ENCODE data around the gene TLE4.

Gene TLE4

GRCh38 chr9:79705704-79706103, 133.9 kb downstream of the TLE4 start:
- H3K27ac ChIP-seq: no peak overlapping the region
- no peak for TF ChIP-seq ZFX (IDR thresholded peaks at IDR 0.05)
- no peak for TF ChIP-seq CTCF (conservative IDR thresholded peaks at IDR 0.05)

GRCh38 chr9:79706512-79706911, 134.7 kb downstream of the TLE4 start:
- no peak overlapping the region for H3K27ac ChIP-seq
- TF ChIP-seq CTCF (conservative IDR thresholded peaks at IDR 0.05) (no peak), ZFX (IDR thresholded peaks at IDR 0.05) (no peak)

GRCh38 chr9:79707589-79707988, 135.8 kb downstream of the TLE4 start:
- no peak overlapping the region for H3K27ac ChIP-seq
- TF ChIP-seq CTCF (conservative IDR thresholded peaks at IDR 0.05) (no peak), ZFX (IDR thresholded peaks at IDR 0.05) (no peak)

GRCh38 chr9:79708541-79708940, 136.8 kb downstream of the TLE4 start:
- no peak for TF ChIP-seq CTCF (conservative IDR thresholded peaks at IDR 0.05)
- TF ChIP-seq ZFX (IDR thresholded peaks at IDR 0.05): no peak
- H3K27ac ChIP-seq: no peak overlapping the region

GRCh38 chr9:79709743-79710674, 138.2 kb downstream of the TLE4 start:
- H3K27ac ChIP-seq: no peak overlapping the region
- TF ChIP-seq ZFX (IDR thresholded peaks at IDR 0.05) (no peak), CTCF (conservative IDR thresholded peaks at IDR 0.05) (no peak)

- TF ChIP-seq ZFX (IDR thresholded peaks at IDR 0.05): no peak
- TF ChIP-seq CTCF (conservative IDR thresholded peaks at IDR 0.05): no peak
- no peak overlapping the region for H3K27ac ChIP-seq
Measured at GRCh38 chr9:79711874-79712273, 140.1 kb downstream of the TLE4 start.

- TF ChIP-seq ZFX (IDR thresholded peaks at IDR 0.05): no peak
- no peak for TF ChIP-seq CTCF (conservative IDR thresholded peaks at IDR 0.05)
- H3K27ac ChIP-seq: no peak overlapping the region
Measured at GRCh38 chr9:79719021-79719420, 147.3 kb downstream of the TLE4 start.

All from C4-2B (cell line).